BLaER1 treated with 17β-estradiol and CSF1 and Interleukin-3, amounts not matched to agents 10 nM and 100 nM (cell line): ENCODE measurements around the gene PRPF40B.
"Not testable (repeated sequence)": the region's sequence is repeated elsewhere in the genome, so short reads cannot be mapped to it uniquely, and the experiment has no call there.

ENCODE experiments used
- H3K27ac ChIP-seq, 11 experiments: shearing (Covaris generic); formaldehyde crosslinking; 2 replicates each; pipeline ENCODE4 v1.8.1; 2022
- H3K27me3 ChIP-seq, 11 experiments: shearing (Covaris generic); formaldehyde crosslinking; 2 replicates each; pipeline ENCODE4 v1.8.1; 2022
- H3K36me3 ChIP-seq, 11 experiments: shearing (Covaris generic); formaldehyde crosslinking; 2 replicates each; pipeline ENCODE4 v1.8.1; 2022
- H3K4me1 ChIP-seq, 10 experiments: shearing (Covaris generic); formaldehyde crosslinking; 2 replicates each; pipeline ENCODE4 v1.8.1; 2022
- H3K4me2 ChIP-seq, 11 experiments: shearing (Covaris generic); formaldehyde crosslinking; 2 replicates each; pipeline ENCODE4 v1.8.1; 2022
- H3K4me3 ChIP-seq, 10 experiments: shearing (Covaris generic); formaldehyde crosslinking; 2 replicates each; pipeline ENCODE4 v1.8.1; 2022
- H3K9ac ChIP-seq, 11 experiments: shearing (Covaris generic); formaldehyde crosslinking; 2 replicates each; pipeline ENCODE4 v1.8.1; 2022
- H3K9me3 ChIP-seq, 11 experiments: shearing (Covaris generic); formaldehyde crosslinking; replicated peaks in 1 of 11; 2 replicates each; pipeline ENCODE4 v1.8.1; 2022
- H4K20me1 ChIP-seq, 11 experiments: shearing (Covaris generic); formaldehyde crosslinking; 2 replicates each; pipeline ENCODE4 v1.8.1; 2022
- Cebpa-rat ChIP-seq, 11 experiments: shearing (Covaris generic); IDR thresholded peaks; 2 replicates each; pipeline ENCODE4 v1.8.1; 2022

Gene PRPF40B

GRCh38 chr12:49603721-49604120 is 19.6 kb upstream of the PRPF40B start:
- no peaks in the 10 kb centered on the region for H3K27me3 ChIP-seq
- H3K27ac ChIP-seq, result no peak overlapping the region
- H3K36me3 ChIP-seq, result peaks cover 0 to 22% (median 8%) of the 10 kb centered on the region in 11 experiments; a peak in 12 of 22 replicates
- peaks cover 0 to 10% (median 0%) of the 10 kb centered on the region in 11 experiments; a peak in 3 of 22 replicates for H4K20me1 ChIP-seq
- no peak overlapping the region for H3K9ac ChIP-seq
- H3K4me1 ChIP-seq, result peaks cover 8 to 29% (median 19%) of the 10 kb centered on the region in 10 experiments; a peak in 19 of 20 replicates
- TF ChIP-seq Cebpa-rat (IDR thresholded peaks at IDR 0.05), result no peak
- peaks cover 0 to under 1% (median 0%) of the 10 kb centered on the region in 11 experiments; a peak in 1 of 22 replicates for H3K9me3 ChIP-seq
- H3K4me2 ChIP-seq, result no peak overlapping the region
- no peak overlapping the region for H3K4me3 ChIP-seq

DNA sequence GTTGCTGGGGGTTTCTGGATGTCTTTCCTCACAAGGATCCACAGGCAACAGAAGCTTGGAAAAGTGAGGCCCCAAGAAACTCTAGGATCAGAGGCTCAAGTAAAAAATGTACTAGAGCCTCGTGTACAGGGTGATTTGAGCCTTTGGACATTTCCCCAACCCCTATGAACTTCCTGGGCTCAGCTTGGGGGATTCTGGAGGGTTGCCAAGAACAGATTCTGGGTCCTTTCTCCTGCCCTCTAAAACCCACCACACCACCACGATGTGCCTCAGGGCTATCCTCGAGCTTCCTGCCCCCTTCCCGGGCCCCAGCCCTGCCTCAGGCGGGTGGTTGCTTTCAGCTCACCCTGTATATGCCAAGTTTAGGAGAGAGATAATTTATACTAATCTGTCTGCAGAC is 18.5 kb upstream of the PRPF40B start:
- Histone ChIP-seq H3K27me3 (no peaks in the 10 kb centered on the region), H3K36me3 (peaks cover 0 to 18% (median 6%) of the 10 kb centered on the region in 11 experiments; a peak in 12 of 22 replicates), H3K27ac (no peak overlapping the region), H4K20me1 (peaks cover 0 to 10% (median 0%) of the 10 kb centered on the region in 11 experiments; a peak in 3 of 22 replicates), H3K4me2 (peak overlapping the region; percentile 14 to 45 (median 36); a peak in 16 of 22 replicates), H3K9me3 (peaks cover 3 to 12% (median 8%) of the 10 kb centered on the region in 11 experiments; a peak in 17 of 22 replicates), H3K4me3 (no peak overlapping the region), H3K4me1 (peaks cover 8 to 29% (median 19%) of the 10 kb centered on the region in 10 experiments; a peak in 19 of 20 replicates), H3K9ac (no peak overlapping the region)
- no peak for TF ChIP-seq Cebpa-rat (IDR thresholded peaks at IDR 0.05)

DNA sequence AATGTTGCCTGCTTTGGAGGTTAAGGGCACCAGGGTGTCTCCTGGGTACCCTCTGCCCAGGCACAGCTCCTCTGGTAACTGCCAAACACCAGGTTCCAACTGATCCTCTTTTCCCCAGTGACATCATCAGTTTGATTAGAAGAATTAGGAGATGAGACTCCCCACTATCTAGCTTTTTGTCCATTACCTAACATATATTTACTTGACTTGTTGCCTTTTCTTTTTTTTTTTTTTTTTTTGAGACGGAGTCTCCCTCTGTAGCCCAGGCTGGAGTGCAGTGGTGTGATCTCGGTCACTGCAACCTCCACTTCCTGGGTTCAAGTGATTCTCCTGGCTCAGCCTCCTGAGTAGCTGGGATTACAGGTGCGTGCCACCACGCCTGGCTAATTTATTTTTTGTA is 17.8 kb upstream of the PRPF40B start, which contains the start of gene FAM186B:
Gene FAM186B, minus strand, starts transcription at position 101 of the 400 bp plus-strand sequence. CDS start 162 bp downstream, outside the sequence.
- not testable (repeated sequence) for H3K27ac ChIP-seq, H3K9ac ChIP-seq, H3K27me3 ChIP-seq, H3K4me3 ChIP-seq, H4K20me1 ChIP-seq
- peak within 1 kb of the TSS; percentile 27 to 56 (median 41); a peak in 20 of 22 replicates for H3K4me2 ChIP-seq
- peaks cover 0 to 11% (median 2%) of the 10 kb centered on the region in 11 experiments; a peak in 10 of 22 replicates for H3K36me3 ChIP-seq
- H3K9me3 ChIP-seq, result peaks cover 10 to 18% (median 15%) of the 10 kb centered on the region in 11 experiments
- H3K4me1 ChIP-seq, result peaks cover 8 to 29% (median 19%) of the 10 kb centered on the region in 10 experiments; a peak in 19 of 20 replicates

- no peak for TF ChIP-seq Cebpa-rat (IDR thresholded peaks at IDR 0.05)
- Histone ChIP-seq H3K27ac (no peak overlapping the region), H3K4me1 (peaks cover 8 to 29% (median 19%) of the 10 kb centered on the region in 10 experiments; a peak in 19 of 20 replicates), H3K27me3 (no peaks in the 10 kb centered on the region), H3K9ac (no peak overlapping the region), H3K4me2 (no peak overlapping the region), H3K4me3 (no peak overlapping the region), H3K9me3 (peaks cover 20 to 43% (median 33%) of the 10 kb centered on the region in 11 experiments), H4K20me1 (no peaks in the 10 kb centered on the region; a peak in 1 of 22 replicates), H3K36me3 (peaks cover 0 to 8% (median 0%) of the 10 kb centered on the region in 11 experiments; a peak in 1 of 22 replicates)
These were observed 14.1 kb upstream of the PRPF40B start for GRCh38 chr12:49609059-49609874.

DNA sequence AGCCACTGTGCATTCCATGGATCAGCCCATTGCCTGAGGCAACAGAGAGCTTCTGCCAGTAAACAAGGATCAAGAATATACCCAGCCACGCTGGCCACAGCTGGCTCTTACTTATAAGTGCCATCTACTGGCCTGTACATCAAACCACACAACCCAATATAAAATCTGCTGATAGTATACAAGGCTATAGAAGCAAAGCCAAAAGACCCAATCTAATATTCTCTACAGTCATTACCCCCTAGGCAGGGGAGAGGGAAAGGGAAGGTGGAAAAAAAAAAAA is 13.5 kb upstream of the PRPF40B start:
- H3K4me2 ChIP-seq, result no peak overlapping the region

DNA sequence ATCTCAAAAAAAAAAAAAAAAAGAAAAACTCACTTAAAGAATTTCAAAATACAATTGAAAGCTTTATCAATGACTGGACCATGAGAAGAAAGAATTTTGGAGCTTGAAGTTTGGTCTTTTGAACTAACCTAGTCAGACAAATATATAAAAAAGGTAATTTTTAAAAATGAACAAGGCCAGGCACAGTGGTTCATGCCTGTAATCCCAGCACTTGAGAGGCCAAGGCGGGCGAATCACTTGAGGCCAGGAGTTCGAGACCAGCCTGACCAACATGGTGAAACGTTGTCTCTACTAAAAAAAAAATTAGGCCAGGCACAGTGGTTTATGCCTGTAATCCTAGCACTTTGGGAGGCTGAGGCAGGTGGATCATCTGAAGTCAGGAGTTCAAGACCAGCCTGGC is 12.6 kb upstream of the PRPF40B start:
- not testable (repeated sequence) for H3K27ac ChIP-seq, H3K9ac ChIP-seq

More for the DNA sequence above, 13.5 kb upstream of the PRPF40B start:
- Histone ChIP-seq H3K27me3 (no peaks in the 10 kb centered on the region), H3K27ac (no peak overlapping the region), H3K9ac (no peak overlapping the region), H4K20me1 (no peaks in the 10 kb centered on the region), H3K4me1 (peaks cover 5 to 29% (median 14%) of the 10 kb centered on the region in 10 experiments; a peak in 19 of 20 replicates), H3K36me3 (peaks cover 0 to 8% (median 0%) of the 10 kb centered on the region in 11 experiments; a peak in 1 of 22 replicates), H3K9me3 (peaks cover 26 to 49% (median 39%) of the 10 kb centered on the region in 11 experiments), H3K4me3 (no peak overlapping the region)
- TF ChIP-seq Cebpa-rat (IDR thresholded peaks at IDR 0.05), result no peak

DNA sequence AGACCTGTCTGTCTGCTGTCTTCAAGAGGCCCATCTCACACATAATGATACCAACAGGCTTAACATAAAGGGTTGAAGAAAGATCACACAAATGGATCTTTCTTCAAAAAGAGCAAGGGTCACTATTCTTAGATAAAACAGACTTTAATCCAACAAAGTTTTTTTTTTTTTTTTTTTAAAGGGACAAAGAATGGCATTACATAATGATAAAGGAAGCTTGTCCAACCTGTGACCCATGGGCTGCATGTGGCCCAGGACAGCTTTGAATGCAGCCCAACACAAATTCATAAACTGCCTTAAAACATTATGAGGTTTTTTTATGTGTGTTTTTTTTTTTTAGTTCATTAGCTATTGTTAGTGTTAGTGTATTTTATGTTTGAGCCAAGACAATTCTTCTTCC is 11.2 kb upstream of the PRPF40B start:
- Histone ChIP-seq H3K4me1 (peaks cover 7 to 16% (median 13%) of the 10 kb centered on the region in 10 experiments), H4K20me1 (no peaks in the 10 kb centered on the region), H3K36me3 (peaks cover 0 to 8% (median 0%) of the 10 kb centered on the region in 11 experiments; a peak in 1 of 22 replicates), H3K4me3 (no peak overlapping the region), H3K9ac (no peak overlapping the region), H3K9me3 (peaks cover 35 to 62% (median 50%) of the 10 kb centered on the region in 11 experiments), H3K4me2 (no peak overlapping the region), H3K27ac (no peak overlapping the region), H3K27me3 (no peaks in the 10 kb centered on the region)
- no peak for TF ChIP-seq Cebpa-rat (IDR thresholded peaks at IDR 0.05)

More for the DNA sequence above, 12.6 kb upstream of the PRPF40B start:
- H4K20me1 ChIP-seq, H3K36me3 ChIP-seq, H3K4me2 ChIP-seq, H3K27me3 ChIP-seq, H3K4me3 ChIP-seq: not testable (repeated sequence)
- Histone ChIP-seq H3K4me1 (peaks cover 0 to 21% (median 8%) of the 10 kb centered on the region in 10 experiments; a peak in 12 of 20 replicates), H3K9me3 (peaks cover 34 to 57% (median 47%) of the 10 kb centered on the region in 11 experiments)

DNA sequence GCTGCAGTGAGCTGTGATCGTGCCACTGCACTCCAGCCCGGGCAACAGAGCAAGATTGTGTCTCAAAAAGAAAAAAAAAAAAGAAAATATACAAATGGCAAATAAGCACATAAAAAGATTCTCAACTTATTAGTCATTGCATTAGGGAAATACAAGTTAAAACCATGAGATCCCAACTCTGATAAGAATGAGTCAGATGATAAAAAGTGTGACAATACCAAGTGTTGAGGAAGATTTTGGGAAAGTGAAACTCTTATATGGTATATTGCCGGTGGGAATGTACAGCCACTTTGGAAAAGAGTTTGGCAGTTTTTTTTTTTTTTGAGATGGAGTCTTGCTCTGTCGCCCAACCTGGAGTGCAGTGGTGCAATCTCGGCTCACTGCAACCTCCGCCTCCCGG is 7.6 kb upstream of the PRPF40B start:
- 0 out of 22 replicates have a peak, but pooled peaks cover 0 to 4% (median 0%) of the 10 kb centered on the region in 11 experiments for H3K36me3 ChIP-seq
- no peak overlapping the region for H3K27ac ChIP-seq
- no peak overlapping the region for H3K4me3 ChIP-seq
- H3K4me1 ChIP-seq, result peaks cover 0 to 23% (median 14%) of the 10 kb centered on the region in 10 experiments; a peak in 17 of 20 replicates
- H3K9ac ChIP-seq, result no peak overlapping the region
- no peaks in the 10 kb centered on the region for H3K27me3 ChIP-seq
- peak overlapping the region in 2 of 11 experiments; percentile 50 to 52; a peak in 2 of 22 replicates for H3K4me2 ChIP-seq
- no peaks in the 10 kb centered on the region for H4K20me1 ChIP-seq
- H3K9me3 ChIP-seq, result peaks cover 21 to 42% (median 33%) of the 10 kb centered on the region in 11 experiments
- no peak for TF ChIP-seq Cebpa-rat (IDR thresholded peaks at IDR 0.05)
